Measurements from ENCODE around the gene GTPBP6. TPM values are rescaled to one million over a fixed set of nuclear protein-coding genes. Genes with fewer than 3 reads are reported as not detected.
"Not testable (repeated sequence)": the region's sequence is repeated elsewhere in the genome, so short reads cannot be mapped to it uniquely, and the experiment has no call there.

Gene GTPBP6
- total RNA-seq, 1 donor = 34.4 TPM

- peak; percentile 85 for DNase-seq (ENCODE audit: insufficient read length, low spot score, missing footprints)
- no peaks in the 10 kb centered on the region for H3K9me3 ChIP-seq (ENCODE audit: low read depth, low read length)
- peaks cover 48% of the 10 kb centered on the region for H3K36me3 ChIP-seq (ENCODE audit: insufficient read depth, low read length)
- no peaks in the 10 kb centered on the region for H3K79me2 ChIP-seq (ENCODE audit: insufficient read depth, low read length)
- TF ChIP-seq, protein P1, sequence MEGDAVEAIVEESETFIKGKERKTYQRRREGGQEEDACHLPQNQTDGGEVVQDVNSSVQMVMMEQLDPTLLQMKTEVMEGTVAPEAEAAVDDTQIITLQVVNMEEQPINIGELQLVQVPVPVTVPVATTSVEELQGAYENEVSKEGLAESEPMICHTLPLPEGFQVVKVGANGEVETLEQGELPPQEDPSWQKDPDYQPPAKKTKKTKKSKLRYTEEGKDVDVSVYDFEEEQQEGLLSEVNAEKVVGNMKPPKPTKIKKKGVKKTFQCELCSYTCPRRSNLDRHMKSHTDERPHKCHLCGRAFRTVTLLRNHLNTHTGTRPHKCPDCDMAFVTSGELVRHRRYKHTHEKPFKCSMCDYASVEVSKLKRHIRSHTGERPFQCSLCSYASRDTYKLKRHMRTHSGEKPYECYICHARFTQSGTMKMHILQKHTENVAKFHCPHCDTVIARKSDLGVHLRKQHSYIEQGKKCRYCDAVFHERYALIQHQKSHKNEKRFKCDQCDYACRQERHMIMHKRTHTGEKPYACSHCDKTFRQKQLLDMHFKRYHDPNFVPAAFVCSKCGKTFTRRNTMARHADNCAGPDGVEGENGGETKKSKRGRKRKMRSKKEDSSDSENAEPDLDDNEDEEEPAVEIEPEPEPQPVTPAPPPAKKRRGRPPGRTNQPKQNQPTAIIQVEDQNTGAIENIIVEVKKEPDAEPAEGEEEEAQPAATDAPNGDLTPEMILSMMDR (IDR thresholded peaks at IDR 0.05; ENCODE audit: extremely low read depth, low read depth, low read length) = no peak
- no peak overlapping the region for H3K4me3 ChIP-seq (ENCODE audit: insufficient read depth, low read length)
- H3K4me1 ChIP-seq (ENCODE audit: insufficient read depth, low read length) = no peaks in the 10 kb centered on the region
- H4K20me1 ChIP-seq (ENCODE audit: insufficient read depth, low read length) = no peaks in the 10 kb centered on the region
- no peak overlapping the region for H3K4me2 ChIP-seq (ENCODE audit: insufficient read depth, low read length)
- no peak overlapping the region for H3K27ac ChIP-seq (ENCODE audit: low read depth, low read length)
- H3K27me3 ChIP-seq (ENCODE audit: insufficient read depth, low read length) = no peaks in the 10 kb centered on the region
- no peak overlapping the region for H2AFZ ChIP-seq (ENCODE audit: low read length)
These were observed 11.1 kb downstream of the GTPBP6 start for GRCh38 chrX:307261-308111.

GRCh38 chrX:306614-307251 is 11.9 kb downstream of the GTPBP6 start:
- not testable (repeated sequence) for H3K4me3 ChIP-seq (ENCODE audit: insufficient read depth, low read length); H3K9me3 ChIP-seq (ENCODE audit: low read depth, low read length); H3K27ac ChIP-seq (ENCODE audit: low read depth, low read length); H3K4me1 ChIP-seq (ENCODE audit: insufficient read depth, low read length); H3K27me3 ChIP-seq (ENCODE audit: insufficient read depth, low read length); H3K4me2 ChIP-seq (ENCODE audit: insufficient read depth, low read length); H3K79me2 ChIP-seq (ENCODE audit: insufficient read depth, low read length); H4K20me1 ChIP-seq (ENCODE audit: insufficient read depth, low read length); DNase-seq (ENCODE audit: insufficient read length, low spot score, missing footprints); H2AFZ ChIP-seq (ENCODE audit: low read length)
- H3K36me3 ChIP-seq (ENCODE audit: insufficient read depth, low read length) = peaks cover 41% of the 10 kb centered on the region

DNA sequence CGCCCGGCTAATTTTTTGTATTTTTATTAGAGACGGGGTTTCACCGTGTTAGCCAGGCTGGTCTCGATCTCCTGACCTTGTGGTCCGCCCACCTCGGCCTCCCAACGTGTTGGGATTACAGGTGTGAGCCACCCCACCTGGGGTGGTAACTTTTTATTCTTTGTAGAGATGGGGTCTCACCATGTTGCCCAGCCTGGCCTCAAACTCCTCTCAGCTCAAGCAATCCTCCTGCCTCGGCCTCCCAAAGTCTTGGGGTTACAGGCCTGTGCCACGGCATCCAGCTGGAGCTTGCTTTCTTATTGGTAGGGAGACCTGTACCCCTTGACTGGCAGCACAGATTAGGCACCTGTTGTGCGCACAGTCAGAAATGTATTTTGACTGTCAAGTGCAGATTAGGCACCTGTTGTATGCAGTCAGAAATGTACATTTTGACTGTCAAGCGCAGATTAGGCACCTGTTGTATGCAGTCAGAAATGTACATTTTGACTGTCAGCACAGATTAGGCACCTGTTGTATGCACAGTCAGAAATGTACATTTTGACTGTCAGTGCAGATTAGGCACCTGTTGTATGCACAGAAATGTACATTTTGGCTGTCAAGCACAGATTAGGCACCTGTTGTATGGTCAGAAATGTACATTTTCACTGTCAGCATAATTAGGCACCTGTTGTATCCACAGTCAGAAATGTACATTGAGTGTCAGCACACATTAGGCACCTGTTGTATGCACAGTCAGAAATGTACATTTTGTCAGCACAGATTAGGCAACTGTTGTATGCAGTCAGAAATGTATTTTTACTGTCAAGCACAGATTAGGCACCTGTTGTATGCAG is 12.6 kb downstream of the GTPBP6 start:
- DNase-seq (ENCODE audit: insufficient read length, low spot score, missing footprints) = peak; percentile 36
- H3K4me2 ChIP-seq (ENCODE audit: insufficient read depth, low read length); H3K27ac ChIP-seq (ENCODE audit: low read depth, low read length); H3K4me1 ChIP-seq (ENCODE audit: insufficient read depth, low read length); H3K9me3 ChIP-seq (ENCODE audit: low read depth, low read length); H3K27me3 ChIP-seq (ENCODE audit: insufficient read depth, low read length); H4K20me1 ChIP-seq (ENCODE audit: insufficient read depth, low read length); H3K4me3 ChIP-seq (ENCODE audit: insufficient read depth, low read length); H3K79me2 ChIP-seq (ENCODE audit: insufficient read depth, low read length); H2AFZ ChIP-seq (ENCODE audit: low read length): not testable (repeated sequence)
- peaks cover 38% of the 10 kb centered on the region for H3K36me3 ChIP-seq (ENCODE audit: insufficient read depth, low read length)

GRCh38 chrX:302975-303374 is 15.6 kb downstream of the GTPBP6 start:
- no peaks in the 10 kb centered on the region for H3K79me2 ChIP-seq (ENCODE audit: insufficient read depth, low read length)
- H3K4me2 ChIP-seq (ENCODE audit: insufficient read depth, low read length) = no peak overlapping the region
- no peaks in the 10 kb centered on the region for H3K4me1 ChIP-seq (ENCODE audit: insufficient read depth, low read length)
- H3K27me3 ChIP-seq (ENCODE audit: insufficient read depth, low read length) = no peaks in the 10 kb centered on the region
- peaks cover 34% of the 10 kb centered on the region for H3K36me3 ChIP-seq (ENCODE audit: insufficient read depth, low read length)
- H3K4me3 ChIP-seq (ENCODE audit: insufficient read depth, low read length) = no peak overlapping the region
- no peak overlapping the region for H3K27ac ChIP-seq (ENCODE audit: low read depth, low read length)
- H4K20me1 ChIP-seq (ENCODE audit: insufficient read depth, low read length) = no peaks in the 10 kb centered on the region
- H3K9me3 ChIP-seq (ENCODE audit: low read depth, low read length) = no peaks in the 10 kb centered on the region
- TF ChIP-seq, protein P1 (IDR thresholded peaks at IDR 0.05; ENCODE audit: extremely low read depth, low read depth, low read length) = no peak
- peak; percentile 65 for DNase-seq (ENCODE audit: insufficient read length, low spot score, missing footprints)
- no peak overlapping the region for H2AFZ ChIP-seq (ENCODE audit: low read length)

Data from osteoblast (primary cell).